Measurements from ENCODE around the gene RPH3AL.

Gene RPH3AL

GRCh38 chr17:313911-314613, 38.5 kb downstream of the RPH3AL start:
- DNase-seq: no peak

- DNase-seq: no peak
These were observed 39.4 kb downstream of the RPH3AL start for GRCh38 chr17:313231-313630.

DNA sequence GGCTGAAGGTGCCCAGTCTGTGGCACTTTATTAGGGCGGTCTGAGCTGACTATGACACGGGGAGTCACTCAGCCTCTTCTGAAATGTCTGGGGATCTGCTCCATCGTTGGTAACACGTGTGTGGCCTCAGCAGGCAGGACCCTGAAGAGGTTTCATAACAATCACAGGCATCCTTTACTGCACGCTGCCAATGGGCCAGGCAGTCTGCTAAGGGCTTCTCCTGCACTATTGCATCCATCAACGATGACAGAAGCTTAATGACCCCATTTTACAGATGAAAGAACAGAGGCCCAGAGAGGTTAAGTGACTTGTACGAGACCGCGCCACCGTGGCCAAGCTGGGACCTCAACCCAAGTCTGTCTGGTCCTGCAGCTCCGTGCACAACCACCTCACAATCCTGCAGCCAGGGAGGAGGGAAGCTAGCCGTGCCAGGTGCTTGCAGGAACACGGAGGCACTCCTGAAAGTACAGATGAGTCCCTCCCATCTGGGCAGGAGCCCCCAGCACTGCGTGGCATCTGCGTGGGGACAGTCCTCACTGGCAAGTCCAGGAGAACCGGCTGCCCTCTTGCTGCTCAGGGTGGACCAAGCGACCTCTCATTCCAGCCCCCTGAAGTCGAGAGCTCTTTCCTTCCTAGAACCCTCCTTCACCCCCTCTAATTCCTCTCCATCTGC, 40.0 kb downstream of the RPH3AL start:
- DNase-seq: no peak

- no peak for DNase-seq
These were observed 41.4 kb downstream of the RPH3AL start for GRCh38 chr17:311119-311782.

DNA sequence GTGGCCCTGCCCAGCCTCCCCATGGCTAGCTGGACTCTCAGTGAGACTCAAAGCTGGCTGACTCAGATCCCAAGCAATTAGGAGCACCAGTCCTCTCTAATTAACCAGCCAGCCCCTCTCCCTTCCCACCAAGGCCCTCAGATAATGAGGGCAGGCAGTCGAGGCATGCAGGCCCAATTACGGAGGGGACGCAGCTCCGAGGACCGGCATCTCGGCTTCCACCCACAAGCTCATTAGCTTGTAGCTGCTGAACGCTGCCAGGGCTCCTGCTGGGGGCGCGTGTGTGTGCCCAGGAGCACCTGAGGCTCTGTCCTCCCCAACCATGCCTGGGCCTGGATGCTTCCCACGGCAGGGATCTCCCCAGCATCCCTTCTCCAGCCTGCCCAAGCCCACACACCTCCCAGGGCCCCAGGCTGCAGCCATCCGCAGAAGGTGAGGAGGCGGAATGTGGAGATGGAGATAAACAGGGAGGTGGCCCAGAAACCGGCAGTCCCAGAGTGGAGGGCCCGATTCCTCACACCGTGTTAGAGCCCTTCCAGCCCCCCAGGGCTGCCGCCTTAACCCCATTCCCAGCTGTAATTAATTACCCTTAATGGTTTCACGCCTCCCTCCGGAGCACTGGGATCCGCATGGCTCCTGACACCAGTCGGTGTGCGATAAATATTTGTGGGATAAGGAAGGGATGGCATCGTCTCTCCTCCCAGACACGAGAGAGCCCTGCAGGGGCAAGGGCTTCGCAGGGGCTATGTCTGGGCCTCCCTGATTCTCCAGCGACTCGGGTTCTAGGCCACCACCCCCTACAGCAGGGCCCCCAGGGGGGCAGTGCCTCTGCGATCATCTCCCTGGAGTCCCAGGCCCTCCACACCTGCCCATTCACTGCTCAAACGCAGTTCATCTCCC, 42.2 kb downstream of the RPH3AL start:
- DNase-seq: no peak

- DNase-seq: no peak
These were observed 43.2 kb downstream of the RPH3AL start for GRCh38 chr17:309361-309888.

GRCh38 chr17:307741-308507, 44.7 kb downstream of the RPH3AL start:
- no peak for DNase-seq

GRCh38 chr17:307295-307691, 45.3 kb downstream of the RPH3AL start:
- DNase-seq: no peak

DNA sequence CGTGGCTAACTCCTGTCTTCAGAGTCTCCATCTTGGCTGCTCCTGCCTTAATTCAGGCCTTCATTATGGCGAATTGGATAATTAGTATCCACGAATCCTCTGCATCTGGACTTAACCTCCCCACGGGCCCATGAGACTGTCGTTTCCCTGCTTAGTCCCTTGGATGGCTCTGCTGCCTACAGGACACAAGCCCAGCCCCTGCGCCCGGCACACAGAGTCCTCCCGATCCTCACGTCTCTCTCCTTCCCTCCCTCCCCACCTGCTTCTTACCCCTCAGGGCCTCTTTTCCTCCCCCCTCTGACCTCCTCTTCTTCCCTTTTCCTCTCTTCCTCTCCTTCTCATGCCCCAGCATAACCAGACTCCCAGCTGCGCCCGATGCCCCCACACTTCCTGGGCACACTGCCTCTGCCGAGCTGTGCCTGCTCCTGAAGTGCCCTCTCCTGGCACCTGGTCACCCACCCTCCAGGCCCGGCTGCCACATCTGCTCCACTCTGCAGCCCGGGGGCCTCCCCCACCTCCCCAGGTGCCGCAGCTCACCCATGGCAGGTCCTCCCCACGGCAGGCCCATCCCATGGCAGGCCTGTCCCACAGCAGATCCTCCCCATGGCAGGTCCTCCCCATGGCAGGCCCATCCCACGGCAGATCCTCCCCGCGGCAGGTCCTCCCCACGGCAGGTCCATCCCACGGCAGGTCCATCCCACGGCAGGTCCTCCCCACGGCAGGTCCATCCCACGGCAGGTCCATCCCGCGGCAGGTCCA, 45.9 kb downstream of the RPH3AL start:
- DNase-seq: no peak

GRCh38 chr17:306116-306515, 46.5 kb downstream of the RPH3AL start:
- no peak for DNase-seq

- DNase-seq: no peak
These were observed 47.3 kb downstream of the RPH3AL start for GRCh38 chr17:305090-305976.

- no peak for DNase-seq
These were observed 48.1 kb downstream of the RPH3AL start for GRCh38 chr17:304461-304860.

DNA sequence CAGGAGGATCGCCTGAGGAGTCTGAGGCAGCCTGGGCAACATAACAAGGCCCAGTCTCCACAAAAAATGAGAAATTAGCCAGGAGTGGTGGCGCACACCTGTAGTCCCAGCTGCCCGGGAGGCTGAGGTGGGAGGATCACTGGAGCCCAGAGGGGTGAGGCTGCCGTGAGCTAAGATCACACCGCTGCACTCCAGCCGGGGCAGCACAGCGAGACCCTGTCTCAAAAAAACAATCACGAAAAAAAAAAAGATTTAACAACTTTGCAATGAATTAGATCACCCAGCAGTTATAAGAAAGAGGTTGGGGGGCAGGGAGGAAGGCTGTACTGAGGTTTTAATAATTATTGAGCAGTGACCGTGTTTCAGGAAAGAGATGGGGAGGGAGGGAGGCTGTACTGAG, 49.4 kb downstream of the RPH3AL start:
- DNase-seq: no peak

- no peak for DNase-seq
These were observed 50.3 kb downstream of the RPH3AL start for GRCh38 chr17:302300-302698.

DNA sequence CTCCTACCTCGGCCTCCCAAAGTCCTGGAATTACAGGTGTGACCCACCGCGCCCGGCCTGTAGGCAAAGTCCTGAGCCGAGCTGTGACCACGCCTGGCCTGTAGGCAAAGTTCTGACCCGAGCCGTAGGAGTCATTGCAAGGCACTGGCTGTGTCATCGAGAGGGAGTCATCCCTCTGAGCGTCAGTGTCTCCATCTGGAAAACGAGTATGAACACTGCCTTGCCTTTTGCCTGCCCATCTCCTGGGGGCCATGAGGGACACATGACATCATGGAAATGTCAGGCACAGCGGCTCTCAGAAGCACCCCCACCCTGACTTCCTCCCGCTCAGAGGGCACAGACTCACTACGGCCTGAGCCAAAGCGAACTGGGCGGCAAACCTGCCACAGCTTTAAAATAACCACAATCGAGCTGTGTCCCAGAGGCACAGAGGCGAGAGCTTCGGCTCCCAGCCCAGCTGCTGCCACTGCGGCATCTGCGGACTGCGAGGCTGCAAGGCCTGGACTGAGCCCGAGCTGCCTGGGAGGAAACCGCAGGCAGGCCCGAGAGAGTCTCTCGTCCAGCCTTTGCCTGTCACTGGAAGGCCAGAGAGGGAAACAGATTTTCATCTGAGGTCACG, 50.8 kb downstream of the RPH3AL start:
- DNase-seq: no peak

DNA sequence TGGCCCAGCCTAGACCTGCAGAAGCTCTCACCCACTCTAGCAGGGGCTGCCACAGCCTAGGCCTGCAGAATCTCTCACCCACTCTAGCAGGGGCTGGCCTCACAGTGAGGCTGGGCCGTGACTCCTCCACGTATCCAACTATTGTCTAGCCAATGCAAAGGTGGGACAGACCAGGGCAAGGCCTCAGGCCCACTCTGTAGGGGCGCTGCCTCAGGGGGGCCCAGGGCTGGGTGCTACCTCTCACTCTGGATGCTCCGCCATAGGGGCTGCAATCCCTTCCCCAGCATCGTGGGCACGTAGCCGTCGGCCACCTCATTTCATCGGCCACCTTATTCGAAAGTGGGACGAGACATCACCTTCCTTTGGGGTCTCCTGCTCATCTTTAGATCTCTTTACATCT, 51.7 kb downstream of the RPH3AL start:
- no peak for DNase-seq

DNA sequence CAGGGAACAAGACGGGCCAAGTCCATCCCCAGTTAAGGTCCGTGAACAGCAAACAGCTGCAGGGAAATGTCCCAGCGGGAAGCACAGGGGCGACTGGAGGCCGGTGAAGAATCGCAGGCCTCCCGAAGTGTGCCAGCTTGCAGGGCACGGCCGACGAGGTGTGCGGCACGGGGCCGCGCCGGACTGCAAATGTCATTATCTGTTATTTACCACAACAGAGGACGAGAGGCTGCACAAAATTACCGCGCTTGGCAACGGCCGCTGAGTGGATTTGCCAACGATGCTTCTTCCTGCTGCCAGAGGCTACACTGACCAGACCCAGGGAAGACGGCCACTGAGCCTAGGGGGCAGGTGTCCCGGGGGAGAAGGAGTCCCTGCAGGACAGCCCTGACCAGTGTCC, 53.1 kb downstream of the RPH3AL start:
- DNase-seq: no peak

GRCh38 chr17:298791-299450, 53.7 kb downstream of the RPH3AL start:
- DNase-seq: no peak

- DNase-seq: no peak
These were observed 54.8 kb downstream of the RPH3AL start for GRCh38 chr17:297758-298157.
